ENCODE data around the gene IFITM1.

DNA sequence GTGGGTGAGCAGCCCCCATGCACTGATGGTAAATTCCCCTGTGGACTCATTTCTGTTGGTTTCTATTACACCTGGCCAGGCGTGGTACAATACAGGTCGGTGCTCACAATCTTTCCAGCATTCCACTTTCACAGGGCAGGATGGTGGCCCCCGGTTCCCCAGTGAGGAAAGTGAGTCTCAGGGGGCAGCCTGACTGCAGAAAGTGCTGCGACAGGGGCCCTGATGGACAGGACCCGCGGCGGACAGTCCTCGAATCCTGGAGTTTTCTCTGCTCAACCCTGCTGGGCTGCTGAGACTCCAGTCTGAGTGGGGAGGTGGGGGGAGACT, 28.0 kb upstream of the IFITM1 start:
- TF ChIP-seq, protein P1, sequence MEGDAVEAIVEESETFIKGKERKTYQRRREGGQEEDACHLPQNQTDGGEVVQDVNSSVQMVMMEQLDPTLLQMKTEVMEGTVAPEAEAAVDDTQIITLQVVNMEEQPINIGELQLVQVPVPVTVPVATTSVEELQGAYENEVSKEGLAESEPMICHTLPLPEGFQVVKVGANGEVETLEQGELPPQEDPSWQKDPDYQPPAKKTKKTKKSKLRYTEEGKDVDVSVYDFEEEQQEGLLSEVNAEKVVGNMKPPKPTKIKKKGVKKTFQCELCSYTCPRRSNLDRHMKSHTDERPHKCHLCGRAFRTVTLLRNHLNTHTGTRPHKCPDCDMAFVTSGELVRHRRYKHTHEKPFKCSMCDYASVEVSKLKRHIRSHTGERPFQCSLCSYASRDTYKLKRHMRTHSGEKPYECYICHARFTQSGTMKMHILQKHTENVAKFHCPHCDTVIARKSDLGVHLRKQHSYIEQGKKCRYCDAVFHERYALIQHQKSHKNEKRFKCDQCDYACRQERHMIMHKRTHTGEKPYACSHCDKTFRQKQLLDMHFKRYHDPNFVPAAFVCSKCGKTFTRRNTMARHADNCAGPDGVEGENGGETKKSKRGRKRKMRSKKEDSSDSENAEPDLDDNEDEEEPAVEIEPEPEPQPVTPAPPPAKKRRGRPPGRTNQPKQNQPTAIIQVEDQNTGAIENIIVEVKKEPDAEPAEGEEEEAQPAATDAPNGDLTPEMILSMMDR (IDR thresholded peaks at IDR 0.05; ENCODE audit: borderline replicate concordance, extremely low read depth, low read length, poor library complexity, severe bottlenecking), result no peak
- no peak for TF ChIP-seq EZH2 (IDR thresholded peaks at IDR 0.05; ENCODE audit: borderline replicate concordance, low read depth, low read length, severe bottlenecking)

Measured in DND-41 (cell line).